H9 (cell line): ENCODE data around the gene RPS6KA4. TPM values are rescaled to one million over a fixed set of nuclear protein-coding genes. Genes with fewer than 3 reads are reported as not detected.

Experiments used
- DNase-seq: peaks from one replicate; pipeline ENCODE4 v3.0.0-alpha.2; 2017
- H2AFZ ChIP-seq: one replicate; pipeline ENCODE4 v1.6.1; 2013; ENCODE audit warnings: mild to moderate bottlenecking, low read length, control low read depth, moderate library complexity
- H2AK5ac ChIP-seq: 2 replicates; pipeline ENCODE4 v1.6.1; 2013; ENCODE audit warnings: low read length, control low read depth, mixed read lengths; ENCODE audit not compliant: insufficient read length
- H2BK120ac ChIP-seq: one replicate; pipeline ENCODE4 v1.6.1; 2013; ENCODE audit warnings: low read depth, mild to moderate bottlenecking, low read length, control low read depth, inconsistent platforms; ENCODE audit not compliant: poor library complexity, severe bottlenecking
- H2BK12ac ChIP-seq: 2 replicates; pipeline ENCODE4 v1.6.1; 2013; ENCODE audit warnings: low read length, control low read depth, mixed read lengths, low read depth; ENCODE audit not compliant: insufficient read length
- H2BK15ac ChIP-seq: 2 replicates; pipeline ENCODE4 v1.6.1; 2013; ENCODE audit warnings: low read depth, low read length, control low read depth
- H2BK20ac ChIP-seq: one replicate; pipeline ENCODE4 v1.6.1; 2013; ENCODE audit warnings: low read depth, mild to moderate bottlenecking, low read length, control low read depth, inconsistent platforms; ENCODE audit not compliant: poor library complexity, severe bottlenecking
- H2BK5ac ChIP-seq: 2 replicates; pipeline ENCODE4 v1.6.1; 2013; ENCODE audit warnings: low read length, control low read depth, mixed read lengths; ENCODE audit not compliant: insufficient read length
- H3K14ac ChIP-seq: 2 replicates; pipeline ENCODE4 v1.6.1; 2013; ENCODE audit warnings: low read length, control low read depth; ENCODE audit not compliant: insufficient read depth
- H3K18ac ChIP-seq: 2 replicates; pipeline ENCODE4 v1.6.1; 2013; ENCODE audit warnings: low read depth, mild to moderate bottlenecking, mixed read lengths, low read length, control low read depth; ENCODE audit not compliant: insufficient read length
- H3K23ac ChIP-seq: 2 replicates; pipeline ENCODE4 v1.6.1; 2013; ENCODE audit warnings: low read length, control low read depth, mixed read lengths, low read depth; ENCODE audit not compliant: insufficient read length
- H3K23me2 ChIP-seq: 2 replicates; pipeline ENCODE4 v1.6.1; 2013; ENCODE audit warnings: low read depth, mild to moderate bottlenecking, mixed read lengths, low read length, control low read depth; ENCODE audit not compliant: insufficient read length, poor library complexity, severe bottlenecking
- H3K27ac ChIP-seq: 2 replicates; pipeline ENCODE4 v1.5.1; 2013; ENCODE audit warnings: low read length, control low read depth, mixed read lengths, low read depth; ENCODE audit not compliant: insufficient read length
- H3K27me3 ChIP-seq: 2 replicates; pipeline ENCODE4 v1.6.1; 2013; ENCODE audit warnings: low read length, control low read depth, inconsistent platforms; ENCODE audit not compliant: insufficient read depth
- H3K4ac ChIP-seq: 2 replicates; pipeline ENCODE4 v1.6.1; 2013; ENCODE audit warnings: low read depth, mild to moderate bottlenecking, control low read depth, inconsistent platforms, low read length, moderate library complexity
- H3K4me1 ChIP-seq: 2 replicates; pipeline ENCODE4 v1.6.1; 2013; ENCODE audit warnings: low read length, control low read depth, inconsistent platforms; ENCODE audit not compliant: insufficient read depth
- H3K4me2 ChIP-seq: 2 replicates; pipeline ENCODE4 v1.6.1; 2013; ENCODE audit warnings: low read length, control low read depth, mixed read lengths; ENCODE audit not compliant: insufficient read length, insufficient read depth
- H3K56ac ChIP-seq: 2 replicates; pipeline ENCODE4 v1.6.1; 2013; ENCODE audit warnings: low read depth, mild to moderate bottlenecking, mixed read lengths, low read length, control low read depth; ENCODE audit not compliant: insufficient read length
- H3K79me1 ChIP-seq: 2 replicates; pipeline ENCODE4 v1.6.1; 2013; ENCODE audit warnings: low read depth, mild to moderate bottlenecking, moderate library complexity, low read length, control low read depth, inconsistent platforms; ENCODE audit not compliant: insufficient read depth, poor library complexity, severe bottlenecking
- H3K79me2 ChIP-seq: 2 replicates; pipeline ENCODE4 v1.6.1; 2013; ENCODE audit warnings: low read length, control low read depth, inconsistent platforms; ENCODE audit not compliant: insufficient read depth
- H3K9ac ChIP-seq: 2 replicates; pipeline ENCODE4 v1.6.1; 2013; ENCODE audit warnings: low read length, control low read depth, mixed read lengths; ENCODE audit not compliant: insufficient read length; ENCODE audit errors: extremely low read depth
- H3K9me3 ChIP-seq: one replicate; pipeline ENCODE4 v1.6.1; 2013; ENCODE audit warnings: low read depth, low read length, inconsistent platforms; ENCODE audit not compliant: control insufficient read depth
- H3T11ph ChIP-seq: one replicate; pipeline ENCODE4 v1.6.1; 2013; ENCODE audit warnings: mild to moderate bottlenecking, low read length, control low read depth, inconsistent platforms
- H4K20me1 ChIP-seq: one replicate; pipeline ENCODE4 v1.6.1; 2013; ENCODE audit not compliant: control insufficient read depth, insufficient read length, insufficient read depth
- H4K5ac ChIP-seq: 2 replicates; pipeline ENCODE4 v1.6.1; 2013; ENCODE audit warnings: low read depth, mild to moderate bottlenecking, mixed read lengths, low read length, control low read depth; ENCODE audit not compliant: insufficient read length
- H4K8ac ChIP-seq: replicated peaks from 2 replicates; pipeline ENCODE4 v1.6.1; 2013; ENCODE audit warnings: low read length, control low read depth, mixed read lengths, low read depth; ENCODE audit not compliant: insufficient read length
- H4K91ac ChIP-seq: 2 replicates; pipeline ENCODE4 v1.6.1; 2013; ENCODE audit warnings: low read depth, mild to moderate bottlenecking, moderate library complexity, mixed read lengths, low read length, control low read depth; ENCODE audit not compliant: insufficient read length
- H3K27ac Mint-ChIP-seq, 3 experiments: 2 replicates in 2 of 3; 3 replicates in 1 of 3; pipeline ENCODE4 v1.8.0; 2020 to 2021; ENCODE audit warnings: mixed read lengths in 3 of 3, mild to moderate bottlenecking in 1 of 3, moderate library complexity in 1 of 3
- H3K27me3 Mint-ChIP-seq: 2 replicates; pipeline ENCODE4 v1.8.0; 2021; ENCODE audit warnings: low read depth, mild to moderate bottlenecking, moderate library complexity, mixed read lengths
- H3K36me3 Mint-ChIP-seq, 3 experiments: 2 replicates in 2 of 3; 3 replicates in 1 of 3; pipeline ENCODE4 v1.8.0; 2020 to 2021; ENCODE audit warnings: low read depth in 3 of 3, mixed read lengths in 3 of 3; ENCODE audit not compliant: insufficient read depth in 1 of 3
- H3K4me1 Mint-ChIP-seq, 2 experiments: 2 replicates each; pipeline ENCODE4 v1.8.0; 2020; ENCODE audit warnings: mixed read lengths in 2 of 2
- H3K4me3 Mint-ChIP-seq, 2 experiments: 2 replicates in 1 of 2; 3 replicates in 1 of 2; pipeline ENCODE4 v1.8.0; 2020 to 2021; ENCODE audit warnings: mild to moderate bottlenecking in 2 of 2, mixed read lengths in 2 of 2, moderate library complexity in 1 of 2
- H3K9me3 Mint-ChIP-seq, 2 experiments: 2 replicates in 1 of 2; 3 replicates in 1 of 2; pipeline ENCODE4 v1.8.0; 2020; ENCODE audit warnings: mild to moderate bottlenecking in 2 of 2, mixed read lengths in 2 of 2, moderate library complexity in 1 of 2
- WGBS: extraction: QIAGEN DNeasy Blood & Tissue Kit; methylation state at CpG from one replicate; pipeline ENCODE4 v1.1.7; 2013; ENCODE audit warnings: missing lambda C conversion rate, low lambda C conversion rate, mixed read lengths; ENCODE audit not compliant: insufficient read length; ENCODE audit errors: extremely low coverage; 5-methylcytosine and 5-hydroxymethylcytosine counted together
- total RNA-seq: library from RNA; stranded (reverse); gene quantifications from 2 replicates; pipeline ENCODE4 v1.2.1, GENCODE V29; 2021
- TF ChIP-seq, protein P1 (sequence below): fragments of 200-600 bp; sonication (generic); conservative IDR thresholded peaks from 3 replicates; pipeline ENCODE4 v1.8.0; 2021; ENCODE audit warnings: antibody characterized with exemption, mild to moderate bottlenecking

RPS6KA4 gene
- total RNA-seq, 1 experiment from 2014 or later: 10.8 TPM

DNA sequence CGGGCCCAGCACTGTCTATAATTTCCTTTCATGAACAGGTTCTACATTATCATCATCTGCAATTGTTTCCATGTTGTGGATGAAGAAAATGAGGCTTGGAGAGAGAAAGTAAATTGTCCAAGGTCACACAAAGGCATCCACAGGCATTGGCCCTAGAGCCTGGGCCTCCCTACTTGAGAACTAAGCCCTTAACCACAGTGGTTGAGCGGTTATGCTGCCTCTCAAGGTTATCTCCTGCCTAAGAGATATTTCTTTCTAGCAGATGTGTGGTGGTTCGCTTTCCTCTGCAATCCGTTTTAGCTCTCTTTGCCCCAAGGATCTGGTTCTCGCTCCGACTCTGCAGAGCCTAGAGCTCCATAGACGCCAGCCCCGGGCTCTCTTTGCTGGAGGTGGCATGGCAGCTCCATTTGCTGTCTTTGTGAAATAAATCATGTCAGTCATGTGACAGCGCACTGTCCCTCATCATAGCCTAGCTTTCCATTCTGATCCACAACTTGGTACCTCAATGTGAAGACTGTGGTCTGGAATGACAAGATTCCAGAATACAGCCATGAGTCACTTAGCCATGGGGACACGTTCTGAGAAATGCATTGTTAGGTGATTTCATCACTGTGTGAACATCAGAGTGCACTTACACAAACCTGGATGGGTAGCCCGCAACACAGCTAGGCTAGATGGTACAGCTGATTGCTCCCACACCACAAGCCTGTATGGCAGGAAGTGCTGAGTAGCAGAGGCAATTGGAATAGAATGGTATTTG is 27.2 kb downstream of the RPS6KA4 start:
- no peak overlapping the region for H2AK5ac ChIP-seq
- H2BK120ac ChIP-seq: no peak overlapping the region
- no peak overlapping the region for H3K9ac ChIP-seq
- H2AFZ ChIP-seq: no peak overlapping the region
- no peaks in the 10 kb centered on the region for H3K9me3 ChIP-seq
- H3K4me1 ChIP-seq: no peaks in the 10 kb centered on the region
- no peak overlapping the region for H2BK15ac ChIP-seq
- no peak overlapping the region for H4K91ac ChIP-seq
- no peak for DNase-seq
- H3K27me3 ChIP-seq: no peaks in the 10 kb centered on the region
- Mint-ChIP-seq H3K27ac (no peak overlapping the region; a peak in 1 of 7 replicates), H3K9me3 (peaks cover 0 to 2% of the 10 kb centered on the region in 2 experiments; a peak in 1 of 5 replicates), H3K36me3 (no peaks in the 10 kb centered on the region), H3K4me1 (peaks cover 0 to 5% of the 10 kb centered on the region in 2 experiments; a peak in 2 of 4 replicates), H3K4me3 (no peak overlapping the region), H3K27me3 (peaks cover 31% of the 10 kb centered on the region)
- H3K27ac ChIP-seq: no peak overlapping the region
- H4K5ac ChIP-seq: no peak overlapping the region
- H3T11ph ChIP-seq: no peak overlapping the region
- no peak overlapping the region for H2BK5ac ChIP-seq
- H3K79me2 ChIP-seq: no peaks in the 10 kb centered on the region
- H4K20me1 ChIP-seq: no peaks in the 10 kb centered on the region
- no peak overlapping the region for H3K14ac ChIP-seq
- no peaks in the 10 kb centered on the region for H3K23me2 ChIP-seq
- WGBS: no CpG with 5 or more reads among the region's 11 CpGs
- H3K18ac ChIP-seq: no peak overlapping the region
- H4K8ac ChIP-seq: no peak overlapping the region
- no peaks in the 10 kb centered on the region for H3K79me1 ChIP-seq
- no peak overlapping the region for H2BK12ac ChIP-seq
- no peak overlapping the region for H2BK20ac ChIP-seq
- no peak overlapping the region for H3K4ac ChIP-seq
- TF ChIP-seq, protein P1, sequence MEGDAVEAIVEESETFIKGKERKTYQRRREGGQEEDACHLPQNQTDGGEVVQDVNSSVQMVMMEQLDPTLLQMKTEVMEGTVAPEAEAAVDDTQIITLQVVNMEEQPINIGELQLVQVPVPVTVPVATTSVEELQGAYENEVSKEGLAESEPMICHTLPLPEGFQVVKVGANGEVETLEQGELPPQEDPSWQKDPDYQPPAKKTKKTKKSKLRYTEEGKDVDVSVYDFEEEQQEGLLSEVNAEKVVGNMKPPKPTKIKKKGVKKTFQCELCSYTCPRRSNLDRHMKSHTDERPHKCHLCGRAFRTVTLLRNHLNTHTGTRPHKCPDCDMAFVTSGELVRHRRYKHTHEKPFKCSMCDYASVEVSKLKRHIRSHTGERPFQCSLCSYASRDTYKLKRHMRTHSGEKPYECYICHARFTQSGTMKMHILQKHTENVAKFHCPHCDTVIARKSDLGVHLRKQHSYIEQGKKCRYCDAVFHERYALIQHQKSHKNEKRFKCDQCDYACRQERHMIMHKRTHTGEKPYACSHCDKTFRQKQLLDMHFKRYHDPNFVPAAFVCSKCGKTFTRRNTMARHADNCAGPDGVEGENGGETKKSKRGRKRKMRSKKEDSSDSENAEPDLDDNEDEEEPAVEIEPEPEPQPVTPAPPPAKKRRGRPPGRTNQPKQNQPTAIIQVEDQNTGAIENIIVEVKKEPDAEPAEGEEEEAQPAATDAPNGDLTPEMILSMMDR: no peak
- no peak overlapping the region for H3K56ac ChIP-seq
- H3K4me2 ChIP-seq: no peak overlapping the region
- H3K23ac ChIP-seq: no peak overlapping the region
